GM18517 (cell line): ENCODE results near the gene TGFB3.

Experiments used
- ATAC-seq: cut with Tn5 transposase; IDR thresholded peaks from one replicate; pipeline ENCODE4 v1.9.1; 2021; ENCODE audit warnings: mild to moderate bottlenecking, moderate library complexity; ENCODE audit not compliant: unreplicated experiment

Gene TGFB3

DNA sequence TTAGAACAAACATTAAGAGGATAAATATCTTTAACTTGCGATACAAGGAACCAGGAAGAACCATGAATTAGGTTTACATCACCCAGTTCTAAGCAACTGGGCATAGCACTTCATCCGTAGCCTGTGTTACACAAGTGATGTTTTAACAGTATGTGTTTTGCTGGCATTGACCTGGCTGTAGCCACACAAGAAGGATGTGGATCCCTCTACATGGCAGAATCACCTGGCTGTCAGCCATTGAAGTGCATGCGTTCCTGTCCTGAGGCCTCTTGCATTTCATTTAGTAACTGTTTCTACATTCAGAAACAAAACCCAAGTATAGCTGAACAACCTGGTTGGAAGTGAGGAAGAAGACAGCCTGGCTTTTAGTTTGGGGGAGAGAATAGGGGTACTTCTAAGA lies 72.2 kb downstream of the TGFB3 start:
- ATAC-seq: no peak
